Keratinocyte (primary cell): ENCODE data around the gene REEP6.

Experiments
- CTCF ChIP-seq, 3 experiments: IDR thresholded peaks in 1 of 3; conservative IDR thresholded peaks in 1 of 3; optimal IDR thresholded peaks in 1 of 3; 2 replicates in 2 of 3; 3 replicates in 1 of 3; pipeline versions ENCODE3 to v1.5.1; 2011; ENCODE audit warnings: low read length in 3 of 3, mild to moderate bottlenecking in 3 of 3, moderate library complexity in 2 of 3, control low read depth in 1 of 3, inconsistent platforms in 1 of 3; ENCODE audit not compliant: insufficient read depth in 2 of 3; ENCODE audit errors: extremely low read depth in 1 of 3
- EZH2 ChIP-seq: IDR thresholded peaks from one replicate; pipeline ENCODE4 v1.6.1; 2012; ENCODE audit warnings: inconsistent platforms, mild to moderate bottlenecking, low read length, moderate library complexity

GRCh38 chr19:1505991-1506881 is 15.3 kb downstream of the REEP6 start:
- TF ChIP-seq CTCF (optimal IDR thresholded peaks at IDR 0.05 in 1 of 3, IDR thresholded peaks at IDR 0.05 in 1 of 3, conservative IDR thresholded peaks at IDR 0.05 in 1 of 3; ENCODE audit: extremely low read depth in 1 of 3, insufficient read depth in 2 of 3, low read length in 3 of 3) (no peak), EZH2 (no peak)
